SK-N-MC (cell line): ENCODE measurements around the gene DUSP28.
"Not testable (repeated sequence)": the region's sequence is repeated elsewhere in the genome, so short reads cannot be mapped to it uniquely, and the experiment has no call there.

Experiments
- DNase-seq: peaks from one replicate; pipeline ENCODE4 v3.0.0-alpha.2; 2011; ENCODE audit warnings: low read depth, low spot score
- H3K27ac ChIP-seq: fragments of 200-600 bp; sonication (generic); 2 replicates; pipeline ENCODE4 v1.5.1; 2016; ENCODE audit warnings: mixed run types
- H3K36me3 ChIP-seq: fragments of 200-600 bp; sonication (generic); 2 replicates; pipeline ENCODE4 v1.6.1; 2017; ENCODE audit warnings: antibody characterized with exemption, low read length, mixed read lengths; ENCODE audit not compliant: insufficient read depth
- H3K4me3 ChIP-seq: fragments of 200-600 bp; sonication (generic); 2 replicates; pipeline ENCODE4 v1.5.1; 2016
- H3K9ac ChIP-seq: fragments of 200-600 bp; sonication (generic); 2 replicates; pipeline ENCODE4 v1.8.0; 2017; ENCODE audit warnings: mixed run types, mixed read lengths; ENCODE audit not compliant: insufficient read length
- H3K9me3 ChIP-seq: fragments of 200-600 bp; sonication (generic); 2 replicates; pipeline ENCODE4 v1.6.1; 2017; ENCODE audit warnings: low read depth, mild to moderate bottlenecking, antibody characterized with exemption, low read length, moderate library complexity, mixed read lengths
- EZH2 ChIP-seq: fragments of 200-600 bp; sonication (generic); IDR thresholded peaks from one replicate; pipeline ENCODE4 v1.6.1; 2017; ENCODE audit warnings: antibody characterized with exemption
- FOXP2 ChIP-seq: optimal IDR thresholded peaks from 2 replicates; pipeline ENCODE3; 2011; ENCODE audit warnings: mild to moderate bottlenecking, moderate library complexity; ENCODE audit not compliant: insufficient read depth; ENCODE audit errors: extremely low read length, control extremely low read depth
- POLR2AphosphoS5 ChIP-seq: IDR thresholded peaks from 2 replicates; pipeline ENCODE4 v1.6.1; 2012; ENCODE audit warnings: mild to moderate bottlenecking, low read depth, low read length, borderline replicate concordance

DUSP28 gene

DNA sequence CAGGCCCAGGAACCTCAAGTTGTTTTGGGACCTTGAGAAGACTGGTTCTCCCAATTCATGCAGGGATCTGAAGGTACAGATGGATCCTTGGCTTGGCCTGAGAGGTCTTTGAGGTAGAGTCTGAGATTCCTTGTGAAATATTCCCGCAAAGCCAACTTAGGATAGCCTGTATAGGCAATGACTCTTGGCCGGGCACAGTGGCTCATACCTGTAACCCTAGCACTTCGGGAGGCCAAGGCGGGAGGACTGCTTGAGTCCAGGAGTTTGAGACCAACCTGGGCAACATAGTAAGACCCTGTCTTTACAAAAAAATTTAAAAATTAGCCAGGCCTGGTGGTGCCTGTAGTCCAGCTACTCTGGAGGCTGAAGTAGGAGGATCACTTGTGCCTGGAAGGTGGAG lies 42.8 kb upstream of the DUSP28 start:
- no peak for DNase-seq
- Histone ChIP-seq H3K4me3 (no peak overlapping the region), H3K36me3 (no peaks in the 10 kb centered on the region; the same call in 1 of the 2 replicates), H3K9me3 (no peaks in the 10 kb centered on the region), H3K27ac (no peak overlapping the region), H3K9ac (no peak overlapping the region)
- TF ChIP-seq FOXP2 (no peak), EZH2 (no peak), POLR2AphosphoS5 (no peak)

DNA sequence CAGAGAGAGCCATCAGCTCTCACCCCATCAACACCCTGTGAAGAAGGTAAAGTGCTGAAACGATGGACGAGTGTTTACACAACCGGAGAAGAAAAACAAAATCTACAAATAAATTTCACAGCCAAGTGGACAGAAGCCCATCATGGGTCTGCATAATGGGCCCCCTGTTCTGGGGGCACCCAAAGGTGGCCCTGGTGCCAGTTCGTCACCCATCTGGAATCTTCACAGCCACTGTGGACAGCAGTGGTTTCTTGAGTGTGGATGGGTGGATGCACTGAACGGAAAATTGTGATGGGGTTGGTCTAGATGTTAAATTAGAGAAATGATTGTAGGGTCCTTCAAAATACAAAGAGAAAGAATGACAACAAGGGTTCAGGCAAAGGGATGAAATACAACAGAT lies 41.2 kb upstream of the DUSP28 start:
- Histone ChIP-seq H3K4me3 (no peak overlapping the region), H3K27ac (no peak overlapping the region), H3K9me3 (no peaks in the 10 kb centered on the region), H3K9ac (no peak overlapping the region), H3K36me3 (peaks cover 3% of the 10 kb centered on the region; the same call in 1 of the 2 replicates)
- TF ChIP-seq POLR2AphosphoS5 (no peak), FOXP2 (no peak), EZH2 (no peak)
- no peak for DNase-seq

- no peak for DNase-seq
- H3K9me3 ChIP-seq = no peaks in the 10 kb centered on the region
These were observed 40.6 kb upstream of the DUSP28 start for GRCh38 chr2:240519396-240520129.

GRCh38 chr2:240520130-240520973 lies 39.8 kb upstream of the DUSP28 start:
- H3K4me3 ChIP-seq = no peak overlapping the region
- H3K9ac ChIP-seq = no peak overlapping the region
- H3K27ac ChIP-seq = no peak overlapping the region
- DNase-seq = no peak
- TF ChIP-seq EZH2 (no peak), FOXP2 (no peak), POLR2AphosphoS5 (no peak)
- no peaks in the 10 kb centered on the region for H3K9me3 ChIP-seq
- peaks cover 6% of the 10 kb centered on the region; the same call in 1 of the 2 replicates for H3K36me3 ChIP-seq

More at GRCh38 chr2:240519396-240520129, 40.6 kb upstream of the DUSP28 start:
- Histone ChIP-seq H3K9ac (no peak overlapping the region), H3K4me3 (no peak overlapping the region), H3K36me3 (peaks cover 6% of the 10 kb centered on the region; the same call in 1 of the 2 replicates), H3K27ac (no peak overlapping the region)
- no peak for TF ChIP-seq EZH2
- no peak for TF ChIP-seq POLR2AphosphoS5
- TF ChIP-seq FOXP2 = no peak

- Histone ChIP-seq H3K27ac (no peak overlapping the region), H3K36me3 (peaks cover 6% of the 10 kb centered on the region; the same call in 1 of the 2 replicates), H3K9me3 (no peaks in the 10 kb centered on the region), H3K4me3 (no peak overlapping the region), H3K9ac (no peak overlapping the region)
- TF ChIP-seq FOXP2 (no peak), POLR2AphosphoS5 (no peak)
- no peak for DNase-seq
These were observed 39.2 kb upstream of the DUSP28 start for GRCh38 chr2:240520974-240521350.

- not testable (repeated sequence) for H3K9me3 ChIP-seq, H3K36me3 ChIP-seq, H3K4me3 ChIP-seq, H3K27ac ChIP-seq, DNase-seq, H3K9ac ChIP-seq
These were observed 38.3 kb upstream of the DUSP28 start for GRCh38 chr2:240521885-240522284.

- DNase-seq = no peak
- H3K9ac ChIP-seq = no peak overlapping the region
- TF ChIP-seq EZH2 (no peak), POLR2AphosphoS5 (no peak), FOXP2 (no peak)
These were observed 37.8 kb upstream of the DUSP28 start for GRCh38 chr2:240522406-240522805.

DNA sequence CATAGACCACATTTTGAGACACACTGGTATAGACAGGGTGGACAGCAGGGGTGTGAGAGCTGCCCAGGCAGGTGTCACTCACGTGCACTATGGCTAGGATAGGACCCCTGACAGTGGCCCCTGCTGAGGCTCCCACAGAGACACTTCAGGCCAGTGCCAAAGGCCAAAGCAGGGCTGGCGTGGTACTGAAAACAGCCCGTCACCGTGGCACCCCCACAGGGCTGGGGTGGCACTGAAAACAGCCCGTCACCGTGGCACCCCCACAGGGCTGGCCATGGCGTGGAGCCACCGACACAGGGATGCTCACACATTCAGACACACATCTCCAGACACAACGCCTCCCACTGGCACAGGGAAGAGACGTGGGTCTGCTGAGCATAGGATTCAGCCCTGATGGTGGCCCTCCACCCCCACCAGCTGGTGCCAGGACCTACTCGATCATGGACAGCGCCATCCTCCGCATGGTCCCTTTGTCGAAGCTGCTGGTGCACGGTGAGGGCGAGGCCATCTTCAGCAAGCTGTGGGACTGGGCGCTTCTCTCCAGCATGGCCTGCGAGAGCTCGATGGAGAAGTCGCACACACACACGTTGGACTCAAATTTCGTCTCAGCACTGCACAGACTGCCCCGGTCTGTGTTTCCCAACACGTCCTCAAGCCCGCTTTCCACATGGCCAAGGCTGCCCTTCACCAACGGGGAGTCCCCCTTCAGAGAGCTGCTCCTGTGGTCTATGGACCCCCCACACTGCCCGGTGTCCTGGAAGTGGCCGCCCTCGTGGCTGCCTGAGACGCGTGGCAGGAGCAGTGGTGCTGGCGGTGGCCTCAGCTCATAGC lies 36.5 kb upstream of the DUSP28 start:
- no peak for TF ChIP-seq FOXP2
- no peak for TF ChIP-seq EZH2
- TF ChIP-seq POLR2AphosphoS5 = no peak

More at GRCh38 chr2:240522406-240522805, 37.8 kb upstream of the DUSP28 start:
- Histone ChIP-seq H3K36me3 (peaks cover 6% of the 10 kb centered on the region; the same call in 1 of the 2 replicates), H3K4me3 (no peak overlapping the region), H3K9me3 (no peaks in the 10 kb centered on the region), H3K27ac (no peak overlapping the region)

More for the DNA sequence above, 36.5 kb upstream of the DUSP28 start:
- Histone ChIP-seq H3K36me3 (peaks cover 6% of the 10 kb centered on the region; the same call in 1 of the 2 replicates), H3K9ac (no peak overlapping the region), H3K4me3 (no peak overlapping the region), H3K9me3 (no peaks in the 10 kb centered on the region), H3K27ac (no peak overlapping the region)
- no peak for DNase-seq
